ENCODE data around the gene TOM1L2.

TOM1L2 gene

DNA sequence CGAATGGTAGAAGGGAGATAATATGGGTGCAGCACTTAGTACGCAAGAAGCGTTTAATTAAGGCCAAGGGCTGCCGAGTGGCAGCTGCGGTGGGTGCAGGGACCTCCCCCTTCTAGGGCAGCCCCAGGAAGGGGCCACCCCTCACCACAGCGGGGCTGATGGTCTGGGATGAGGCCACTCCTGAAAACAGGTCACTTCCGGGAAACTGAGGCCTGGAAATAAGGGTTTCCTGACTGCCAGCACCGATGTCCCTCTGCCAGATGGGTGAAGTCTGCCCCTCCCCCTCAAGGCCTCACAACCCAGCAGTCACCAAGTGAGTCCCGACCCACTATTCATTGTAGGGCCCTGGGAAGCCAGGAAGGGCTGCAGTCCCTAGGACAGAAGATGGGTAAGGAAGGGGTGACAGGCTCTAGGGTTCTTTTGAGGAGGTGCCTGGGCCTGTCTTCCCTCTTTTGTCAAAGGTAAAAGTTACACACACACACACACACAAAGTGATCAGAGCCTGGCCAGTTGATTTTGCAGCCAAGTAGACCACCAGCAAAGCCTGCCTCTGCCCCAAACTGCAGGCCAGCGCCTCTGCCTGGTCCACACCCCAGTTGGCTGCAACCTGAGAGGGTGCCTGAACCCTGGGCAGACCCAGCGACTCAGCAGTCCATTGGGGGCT is 147.9 kb downstream of the TOM1L2 start:
- H3K27me3 ChIP-seq (ENCODE audit: insufficient read depth, low read length): no peaks in the 10 kb centered on the region
- peak overlapping the region; percentile 20 for H3K4me3 ChIP-seq (ENCODE audit: low read depth, low read length)

DNA sequence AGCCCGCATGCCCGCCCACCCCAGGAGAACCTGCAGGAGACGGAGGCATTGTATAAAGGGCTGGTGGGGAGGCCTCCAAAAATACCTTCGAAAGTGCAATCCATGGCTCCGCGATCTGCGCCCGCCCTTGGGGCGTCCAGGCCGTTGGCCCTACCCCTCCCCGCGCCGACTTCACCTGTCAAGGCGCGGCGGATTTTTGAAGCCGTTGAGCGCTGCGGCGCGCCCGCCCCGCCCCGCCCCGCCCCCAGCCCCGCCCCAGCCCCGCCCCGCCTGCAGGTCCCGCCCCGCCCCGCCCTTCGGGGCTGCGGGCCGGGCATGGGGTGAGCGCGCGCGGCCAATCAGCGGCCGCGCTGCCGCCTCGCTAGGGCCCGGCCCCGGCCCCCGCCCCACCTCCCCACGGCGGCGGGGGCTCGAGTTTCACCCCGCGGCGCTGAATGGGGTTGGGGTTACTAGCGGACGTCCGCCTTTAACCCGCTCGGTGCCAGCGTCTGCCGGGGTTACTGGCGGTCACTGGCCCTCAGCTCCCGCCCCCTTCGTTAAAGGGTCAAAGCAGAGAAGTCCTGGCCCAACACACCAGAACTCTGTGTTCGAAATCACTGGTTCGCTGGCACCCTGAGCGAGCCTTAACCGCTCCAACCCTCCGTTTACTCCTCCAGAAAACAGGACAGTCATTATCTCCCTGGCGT is 148.6 kb downstream of the TOM1L2 start:
- Histone ChIP-seq H3K79me2 (ENCODE audit: control insufficient read depth, insufficient read depth, low read length, unreplicated experiment) (peaks cover 27% of the 10 kb centered on the region), H3K4me1 (ENCODE audit: control insufficient read depth, insufficient read depth, low read length, unreplicated experiment) (peaks cover 70% of the 10 kb centered on the region), H2AFZ (ENCODE audit: low read length, unreplicated experiment) (no peak overlapping the region), H3K27ac (ENCODE audit: low read depth, low read length) (peak overlapping the region; percentile 50), H3K36me3 (ENCODE audit: insufficient read depth, low read length) (peaks cover 9% of the 10 kb centered on the region; the same call in 1 of the 2 replicates), H3K4me3 (ENCODE audit: low read depth, low read length) (peak overlapping the region; percentile 74), H3K27me3 (ENCODE audit: insufficient read depth, low read length) (no peaks in the 10 kb centered on the region)

More for the DNA sequence above, 147.9 kb downstream of the TOM1L2 start:
- Histone ChIP-seq H3K27ac (ENCODE audit: low read depth, low read length) (peak overlapping the region; percentile 50), H3K36me3 (ENCODE audit: insufficient read depth, low read length) (peaks cover 2% of the 10 kb centered on the region; the same call in 1 of the 2 replicates), H3K4me1 (ENCODE audit: control insufficient read depth, insufficient read depth, low read length, unreplicated experiment) (peaks cover 67% of the 10 kb centered on the region), H2AFZ (ENCODE audit: low read length, unreplicated experiment) (no peak overlapping the region), H3K79me2 (ENCODE audit: control insufficient read depth, insufficient read depth, low read length, unreplicated experiment) (peaks cover 30% of the 10 kb centered on the region)

DNA sequence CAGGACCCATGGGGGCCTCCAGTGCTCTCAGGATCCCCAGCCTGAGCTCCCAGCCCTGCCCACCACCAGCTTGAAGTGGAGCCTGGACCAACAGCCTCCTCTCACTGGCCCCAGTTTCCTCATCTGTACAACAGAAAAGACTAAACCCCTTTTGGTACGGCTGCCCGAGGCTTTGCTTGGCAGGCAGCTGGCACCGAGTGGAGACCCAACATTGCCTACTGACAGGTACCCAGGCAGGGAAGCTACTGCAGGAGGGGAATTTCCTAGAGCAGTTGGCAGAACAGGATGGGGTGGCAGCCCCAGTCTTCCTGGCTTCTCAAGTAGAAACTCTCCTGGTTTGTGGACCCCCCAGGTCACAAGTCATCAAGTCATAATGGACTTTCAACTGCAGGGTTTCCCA is 149.6 kb downstream of the TOM1L2 start:
- Histone ChIP-seq H3K4me1 (ENCODE audit: control insufficient read depth, insufficient read depth, low read length, unreplicated experiment) (peaks cover 75% of the 10 kb centered on the region), H3K79me2 (ENCODE audit: control insufficient read depth, insufficient read depth, low read length, unreplicated experiment) (peaks cover 27% of the 10 kb centered on the region)

DNA sequence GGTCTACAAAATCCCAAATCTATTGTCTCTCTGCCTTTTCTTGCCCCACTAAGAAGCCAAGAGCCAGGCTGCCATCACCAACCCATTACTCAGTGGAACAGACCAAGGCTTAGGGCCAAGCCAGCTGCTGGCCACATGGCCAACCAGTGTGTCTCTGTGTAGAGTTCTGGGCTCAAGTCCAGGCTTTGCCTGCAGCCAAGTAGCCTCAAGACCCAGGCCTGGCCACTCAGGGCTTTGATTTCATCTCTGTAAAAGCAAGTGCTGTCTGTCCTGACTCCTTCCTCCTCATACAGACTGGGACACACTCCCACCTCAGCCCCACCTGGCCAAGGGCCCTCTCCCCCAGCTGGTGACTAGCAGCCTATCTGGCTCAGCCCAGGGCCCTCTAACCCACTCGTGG is 150.0 kb downstream of the TOM1L2 start:
- Histone ChIP-seq H3K27ac (ENCODE audit: low read depth, low read length) (no peak overlapping the region), H3K79me2 (ENCODE audit: control insufficient read depth, insufficient read depth, low read length, unreplicated experiment) (peaks cover 27% of the 10 kb centered on the region), H3K4me3 (ENCODE audit: low read depth, low read length) (no peak overlapping the region), H2AFZ (ENCODE audit: low read length, unreplicated experiment) (no peak overlapping the region), H3K27me3 (ENCODE audit: insufficient read depth, low read length) (no peaks in the 10 kb centered on the region), H3K36me3 (ENCODE audit: insufficient read depth, low read length) (peaks cover 14% of the 10 kb centered on the region; the same call in 1 of the 2 replicates), H3K4me1 (ENCODE audit: control insufficient read depth, insufficient read depth, low read length, unreplicated experiment) (peaks cover 75% of the 10 kb centered on the region)

More for the DNA sequence above, 149.6 kb downstream of the TOM1L2 start:
- Histone ChIP-seq H2AFZ (ENCODE audit: low read length, unreplicated experiment) (no peak overlapping the region), H3K27me3 (ENCODE audit: insufficient read depth, low read length) (no peaks in the 10 kb centered on the region), H3K36me3 (ENCODE audit: insufficient read depth, low read length) (peaks cover 13% of the 10 kb centered on the region; the same call in 1 of the 2 replicates), H3K4me3 (ENCODE audit: low read depth, low read length) (peak overlapping the region; percentile 74), H3K27ac (ENCODE audit: low read depth, low read length) (no peak overlapping the region)

DNA sequence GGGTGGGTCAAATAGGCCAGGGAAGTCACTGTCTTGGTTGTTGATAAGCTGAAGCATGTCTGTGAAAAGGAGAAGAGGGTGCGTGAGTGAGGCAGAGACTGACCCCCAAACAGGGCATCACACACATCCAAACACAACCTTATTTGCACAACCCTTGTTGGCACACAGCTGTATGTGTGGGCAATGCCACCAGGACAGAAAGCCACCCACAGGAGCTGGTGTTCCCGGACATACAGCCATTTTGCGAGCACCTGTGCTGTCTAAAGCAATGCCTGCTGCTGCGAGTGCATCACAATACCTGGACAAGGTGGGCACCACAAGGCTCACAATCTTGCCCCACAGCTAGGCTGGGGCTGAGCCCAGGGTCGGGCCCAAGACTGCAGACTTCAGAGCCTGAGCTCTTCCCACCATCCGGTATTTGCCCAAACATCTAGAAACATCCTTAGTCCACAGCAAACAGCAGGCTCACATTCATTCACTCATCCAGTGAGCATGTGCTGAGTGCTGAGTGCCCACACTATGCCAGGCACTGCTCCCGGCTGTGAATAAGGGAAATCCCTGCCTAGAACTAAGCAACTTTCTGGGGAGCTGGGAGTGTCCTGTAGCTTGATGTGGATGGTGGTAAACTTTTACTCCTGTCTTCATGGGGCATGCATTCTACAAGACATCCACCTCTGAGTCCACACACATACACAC is 151.6 kb downstream of the TOM1L2 start:
- Histone ChIP-seq H3K36me3 (ENCODE audit: insufficient read depth, low read length) (peaks cover 21% of the 10 kb centered on the region; the same call in 1 of the 2 replicates), H3K27ac (ENCODE audit: low read depth, low read length) (no peak overlapping the region), H3K4me1 (ENCODE audit: control insufficient read depth, insufficient read depth, low read length, unreplicated experiment) (peaks cover 65% of the 10 kb centered on the region), H2AFZ (ENCODE audit: low read length, unreplicated experiment) (no peak overlapping the region), H3K79me2 (ENCODE audit: control insufficient read depth, insufficient read depth, low read length, unreplicated experiment) (peaks cover 21% of the 10 kb centered on the region), H3K4me3 (ENCODE audit: low read depth, low read length) (no peak overlapping the region), H3K27me3 (ENCODE audit: insufficient read depth, low read length) (no peaks in the 10 kb centered on the region)

DNA sequence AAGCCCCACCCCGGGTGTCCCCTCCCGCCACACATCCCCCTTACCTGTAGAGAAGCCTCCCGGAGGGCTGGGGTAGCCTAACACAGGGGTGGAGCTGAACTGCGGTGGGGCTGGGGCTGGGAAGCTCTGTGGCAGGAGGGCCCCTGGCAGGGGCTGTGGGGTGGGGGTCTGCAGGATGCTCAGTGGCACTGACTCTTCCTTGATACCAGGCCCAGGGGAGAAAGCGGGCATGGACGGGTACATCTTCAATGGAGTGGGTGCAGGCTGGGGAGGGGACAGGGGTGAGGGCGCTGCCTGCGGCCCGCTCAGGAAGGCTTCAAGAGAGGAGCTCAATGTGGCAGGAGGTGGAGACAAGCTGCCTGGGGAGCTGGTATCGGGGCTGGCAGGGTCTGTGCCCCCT is 152.2 kb downstream of the TOM1L2 start:
- peaks cover 21% of the 10 kb centered on the region; the same call in 1 of the 2 replicates for H3K36me3 ChIP-seq (ENCODE audit: insufficient read depth, low read length)
- peaks cover 20% of the 10 kb centered on the region for H3K79me2 ChIP-seq (ENCODE audit: control insufficient read depth, insufficient read depth, low read length, unreplicated experiment)
- no peak overlapping the region for H3K27ac ChIP-seq (ENCODE audit: low read depth, low read length)
- no peaks in the 10 kb centered on the region for H3K27me3 ChIP-seq (ENCODE audit: insufficient read depth, low read length)
- peaks cover 60% of the 10 kb centered on the region for H3K4me1 ChIP-seq (ENCODE audit: control insufficient read depth, insufficient read depth, low read length, unreplicated experiment)
- no peak overlapping the region for H2AFZ ChIP-seq (ENCODE audit: low read length, unreplicated experiment)
- H3K4me3 ChIP-seq (ENCODE audit: low read depth, low read length): no peak overlapping the region

DNA sequence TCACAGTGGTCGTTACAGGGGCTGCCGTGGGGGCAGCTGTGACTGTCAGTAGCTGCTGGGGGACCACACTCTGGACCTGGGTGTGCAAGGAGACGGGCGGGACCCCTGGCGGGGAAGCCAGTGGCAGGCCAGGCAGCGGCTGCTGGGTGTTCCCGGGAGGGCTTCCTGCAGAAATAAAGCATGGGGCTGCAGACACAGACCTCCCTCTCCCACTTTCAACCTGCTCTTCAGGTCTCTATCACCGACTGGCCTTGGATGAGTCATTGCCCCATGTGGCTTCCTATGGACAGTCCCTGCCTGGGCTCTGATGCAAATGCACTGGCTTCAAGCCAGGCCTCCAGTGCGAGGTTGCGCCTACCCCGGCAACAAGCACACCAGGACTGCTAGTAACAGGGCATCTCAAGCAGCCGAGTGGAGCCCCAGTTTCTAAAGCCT is 152.6 kb downstream of the TOM1L2 start:
- no peak overlapping the region for H3K27ac ChIP-seq (ENCODE audit: low read depth, low read length)
- H3K36me3 ChIP-seq (ENCODE audit: insufficient read depth, low read length): peaks cover 21% of the 10 kb centered on the region; the same call in 1 of the 2 replicates
- H3K79me2 ChIP-seq (ENCODE audit: control insufficient read depth, insufficient read depth, low read length, unreplicated experiment): peaks cover 15% of the 10 kb centered on the region
- H3K4me3 ChIP-seq (ENCODE audit: low read depth, low read length): no peak overlapping the region
- peaks cover 55% of the 10 kb centered on the region for H3K4me1 ChIP-seq (ENCODE audit: control insufficient read depth, insufficient read depth, low read length, unreplicated experiment)
- H3K27me3 ChIP-seq (ENCODE audit: insufficient read depth, low read length): no peaks in the 10 kb centered on the region
- H2AFZ ChIP-seq (ENCODE audit: low read length, unreplicated experiment): no peak overlapping the region

DNA sequence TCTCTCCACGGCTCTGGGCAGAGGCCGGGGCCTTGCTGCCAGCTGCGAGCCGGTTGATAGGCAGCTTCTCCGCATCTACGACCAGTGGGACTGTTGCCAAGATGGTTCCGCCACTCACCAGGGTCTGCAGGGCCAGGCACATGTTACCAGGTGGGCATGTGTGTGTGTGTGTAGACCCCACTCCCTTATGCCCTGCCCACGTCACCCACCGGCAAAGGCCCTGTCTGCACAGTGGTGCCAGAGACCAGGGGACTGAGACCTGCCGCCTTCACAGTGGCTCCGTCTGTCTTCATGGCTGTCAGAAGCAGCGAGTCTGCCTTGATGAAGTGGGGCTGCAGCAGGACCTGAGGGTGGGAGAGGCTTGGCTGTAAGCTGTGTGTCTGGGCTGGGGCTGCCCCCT is 153.1 kb downstream of the TOM1L2 start:
- Histone ChIP-seq H2AFZ (ENCODE audit: low read length, unreplicated experiment) (no peak overlapping the region), H3K27ac (ENCODE audit: low read depth, low read length) (no peak overlapping the region), H3K27me3 (ENCODE audit: insufficient read depth, low read length) (no peaks in the 10 kb centered on the region), H3K79me2 (ENCODE audit: control insufficient read depth, insufficient read depth, low read length, unreplicated experiment) (peaks cover 11% of the 10 kb centered on the region), H3K36me3 (ENCODE audit: insufficient read depth, low read length) (peaks cover 21% of the 10 kb centered on the region; the same call in 1 of the 2 replicates), H3K4me3 (ENCODE audit: low read depth, low read length) (no peak overlapping the region), H3K4me1 (ENCODE audit: control insufficient read depth, insufficient read depth, low read length, unreplicated experiment) (peaks cover 50% of the 10 kb centered on the region)

DNA sequence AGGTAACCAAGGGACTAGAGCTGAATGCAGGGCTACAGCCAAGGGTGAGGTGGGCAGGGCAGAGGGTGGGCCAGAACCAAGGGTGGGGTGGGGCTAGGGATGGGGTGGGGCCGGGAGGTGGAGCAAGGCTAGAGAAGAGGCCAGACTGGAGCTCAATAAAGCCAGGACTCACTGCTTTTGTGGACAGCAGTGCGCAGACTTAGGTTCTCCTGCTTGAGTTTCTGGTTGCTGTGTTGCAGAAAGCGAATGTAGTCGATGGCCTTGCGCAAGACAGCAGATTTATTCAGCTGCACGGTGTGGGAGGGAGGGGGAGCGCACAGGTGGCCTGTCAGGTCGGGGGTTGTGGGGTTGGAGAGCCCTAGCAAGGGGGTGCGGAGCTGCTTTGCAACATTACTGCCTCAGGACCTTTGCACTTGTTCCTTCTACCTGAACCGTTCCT is 154.1 kb downstream of the TOM1L2 start:
- Histone ChIP-seq H3K36me3 (ENCODE audit: insufficient read depth, low read length) (peaks cover 21% of the 10 kb centered on the region; the same call in 1 of the 2 replicates), H3K27me3 (ENCODE audit: insufficient read depth, low read length) (no peaks in the 10 kb centered on the region), H3K4me1 (ENCODE audit: control insufficient read depth, insufficient read depth, low read length, unreplicated experiment) (peaks cover 44% of the 10 kb centered on the region), H2AFZ (ENCODE audit: low read length, unreplicated experiment) (no peak overlapping the region), H3K4me3 (ENCODE audit: low read depth, low read length) (no peak overlapping the region), H3K79me2 (ENCODE audit: control insufficient read depth, insufficient read depth, low read length, unreplicated experiment) (peaks cover 11% of the 10 kb centered on the region), H3K27ac (ENCODE audit: low read depth, low read length) (no peak overlapping the region)

DNA sequence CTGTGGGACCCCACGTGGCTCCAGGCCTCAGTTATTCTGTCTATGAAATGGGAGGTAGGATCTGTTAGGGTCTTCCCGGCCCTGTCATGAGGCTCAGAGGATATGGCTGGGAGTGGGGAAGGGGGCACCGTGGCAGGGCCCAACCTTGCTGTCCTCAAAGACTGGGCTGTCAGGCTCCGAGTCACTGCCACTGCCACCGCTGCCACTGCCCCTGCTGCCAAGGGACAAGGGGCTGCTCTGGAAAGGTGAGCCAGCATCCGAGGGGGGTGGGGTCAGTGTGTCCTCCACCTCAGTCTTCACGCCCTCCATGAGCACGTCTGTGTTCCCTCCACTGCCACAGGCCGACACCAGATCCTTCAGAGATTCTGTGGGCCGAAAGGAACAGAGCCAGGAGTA is 154.7 kb downstream of the TOM1L2 start:
- no peak overlapping the region for H3K4me3 ChIP-seq (ENCODE audit: low read depth, low read length)
- H3K79me2 ChIP-seq (ENCODE audit: control insufficient read depth, insufficient read depth, low read length, unreplicated experiment): peaks cover 11% of the 10 kb centered on the region
- no peak overlapping the region for H2AFZ ChIP-seq (ENCODE audit: low read length, unreplicated experiment)
- H3K36me3 ChIP-seq (ENCODE audit: insufficient read depth, low read length): peaks cover 25% of the 10 kb centered on the region; the same call in 1 of the 2 replicates
- peaks cover 39% of the 10 kb centered on the region for H3K4me1 ChIP-seq (ENCODE audit: control insufficient read depth, insufficient read depth, low read length, unreplicated experiment)
- no peaks in the 10 kb centered on the region for H3K27me3 ChIP-seq (ENCODE audit: insufficient read depth, low read length)
- H3K27ac ChIP-seq (ENCODE audit: low read depth, low read length): no peak overlapping the region

Data from ACC112 (cell line).